NCI-H146 treated with DMSO at 0.1 percent for 48 hours (cell line): ENCODE measurements around the gene GON4L.
"Not testable (repeated sequence)": the region's sequence is repeated elsewhere in the genome, so short reads cannot be mapped to it uniquely, and the experiment has no call there.

Source experiments
- DNase-seq: peaks from one replicate; lab custom pipeline; 2025; ENCODE audit not compliant: unreplicated experiment; lab: John Stamatoyannopoulos, UW

The GON4L gene

DNA sequence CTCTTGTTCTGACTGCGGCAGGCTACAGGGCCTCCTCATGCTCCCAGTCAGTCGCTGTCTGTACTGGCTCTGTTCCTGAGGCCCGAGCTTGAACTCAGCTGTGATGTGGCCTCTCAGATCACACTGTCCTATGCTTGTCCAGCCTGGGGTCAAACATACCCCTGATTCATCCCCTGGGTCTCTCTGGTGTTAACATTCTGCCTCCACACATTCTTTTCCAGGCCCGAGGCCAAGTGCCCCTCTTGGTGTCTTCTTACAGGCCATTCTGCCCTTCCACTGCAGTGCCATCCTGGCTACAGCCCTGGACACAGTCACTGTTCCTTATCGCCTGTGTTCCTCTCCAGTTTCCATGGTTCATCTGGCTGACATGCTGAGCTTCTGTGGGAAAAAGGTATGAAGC lies 108.9 kb downstream of the GON4L start:
- DNase-seq, result not testable (repeated sequence)

DNA sequence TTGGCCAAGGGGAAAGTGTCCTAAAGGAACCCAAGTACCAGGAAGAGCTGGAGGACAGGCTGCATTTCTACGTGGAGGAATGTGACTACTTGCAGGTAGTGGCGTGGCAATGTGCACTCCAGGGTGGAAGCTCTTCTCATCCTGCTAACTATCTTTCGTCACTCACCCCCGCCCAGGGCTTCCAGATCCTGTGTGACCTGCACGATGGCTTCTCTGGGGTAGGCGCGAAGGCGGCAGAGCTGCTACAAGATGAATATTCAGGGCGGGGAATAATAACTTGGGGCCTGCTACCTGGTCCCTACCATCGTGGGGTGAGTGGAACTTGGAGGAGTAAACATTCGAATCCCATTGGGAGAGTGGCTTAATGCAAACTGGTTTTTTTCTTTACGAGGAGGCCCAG lies 109.4 kb downstream of the GON4L start:
- not testable (repeated sequence) for DNase-seq

DNA sequence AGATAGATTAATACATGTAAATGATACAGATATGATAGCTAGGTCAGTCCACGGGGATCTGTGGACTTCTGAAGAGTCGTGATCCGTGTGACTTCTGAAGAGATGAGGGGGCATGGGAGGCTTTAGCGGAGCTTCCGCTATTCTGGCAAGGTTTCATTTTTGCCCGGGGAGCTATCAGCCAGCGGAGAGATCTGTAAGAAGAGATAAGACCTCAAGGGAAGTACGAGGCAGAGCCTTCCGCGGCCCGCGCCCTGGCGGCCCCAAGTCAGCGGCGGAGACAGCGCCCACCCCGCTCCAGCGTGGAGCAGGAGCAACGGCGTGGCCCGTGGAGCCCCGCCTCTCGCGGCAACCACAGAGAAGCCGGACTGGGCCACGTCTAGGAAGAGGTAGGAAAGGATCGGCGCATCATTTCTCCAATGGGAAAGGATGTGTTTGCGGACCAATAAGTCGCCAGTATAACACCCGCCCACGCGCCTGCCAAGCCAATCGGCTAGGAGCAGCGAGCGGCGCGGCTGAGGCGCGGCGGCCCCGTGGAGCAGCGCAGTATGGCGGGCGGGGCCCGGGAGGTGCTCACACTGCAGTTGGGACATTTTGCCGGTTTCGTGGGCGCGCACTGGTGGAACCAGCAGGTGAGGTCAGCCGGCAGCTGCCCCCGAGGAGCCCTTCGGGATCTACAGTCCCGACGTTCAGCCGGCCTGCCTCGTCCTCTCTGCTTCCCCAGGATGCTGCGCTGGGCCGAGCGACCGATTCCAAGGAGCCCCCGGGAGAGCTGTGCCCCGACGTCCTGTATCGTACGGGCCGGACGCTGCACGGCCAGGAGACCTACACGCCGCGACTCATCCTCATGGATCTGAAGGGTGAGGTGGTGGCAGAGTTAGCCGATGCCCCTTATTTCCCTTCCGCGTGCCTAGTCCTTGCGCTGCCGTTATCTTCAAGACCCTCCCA lies 111.5 kb downstream of the GON4L start:
- peak; percentile 95 for DNase-seq

DNA sequence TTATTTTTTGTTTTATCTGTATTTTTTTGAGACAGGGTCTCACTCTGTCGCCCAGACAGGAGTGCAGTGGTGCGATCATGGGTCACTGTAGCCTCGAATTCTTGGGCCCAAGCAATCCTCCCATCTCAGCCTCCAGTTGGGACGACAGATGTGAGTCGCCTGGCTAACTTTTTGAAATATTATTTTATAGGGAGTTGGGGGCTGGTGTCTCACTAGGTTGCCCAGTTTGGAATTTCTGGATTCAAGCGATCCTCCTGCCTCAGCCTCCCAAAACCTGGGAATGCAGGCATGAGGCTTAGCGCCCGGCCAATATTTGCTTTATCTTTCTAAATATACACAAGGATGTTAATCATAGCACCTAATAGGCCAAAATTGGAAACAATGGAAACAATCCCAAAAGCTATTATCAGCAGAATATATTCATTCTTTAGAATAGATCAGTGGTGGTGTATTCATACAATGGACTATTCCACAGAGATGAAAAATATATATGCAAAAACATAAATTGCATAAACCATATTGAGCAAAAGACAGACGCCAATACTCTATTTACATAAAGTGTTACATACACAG lies 112.2 kb downstream of the GON4L start:
- DNase-seq, result no peak

DNA sequence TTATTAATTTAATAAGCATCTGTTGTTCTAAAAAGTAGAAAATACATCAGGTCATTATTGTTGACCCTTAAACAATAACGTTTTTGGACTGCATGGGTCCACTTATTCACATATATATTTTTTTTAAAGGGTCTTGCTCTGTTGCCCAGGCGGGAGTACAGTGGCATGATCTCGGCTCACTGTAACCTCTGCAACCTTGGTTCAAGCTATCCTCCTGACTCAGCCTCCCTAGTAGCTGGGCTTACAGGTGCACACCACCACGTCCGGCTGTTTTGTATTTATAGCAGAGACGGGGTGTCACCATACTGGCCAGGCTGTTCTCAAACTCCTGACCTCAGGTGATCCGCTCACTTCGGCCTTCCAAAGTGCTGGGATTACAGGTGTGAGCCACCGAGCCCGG lies 115.1 kb downstream of the GON4L start:
- no peak for DNase-seq

DNA sequence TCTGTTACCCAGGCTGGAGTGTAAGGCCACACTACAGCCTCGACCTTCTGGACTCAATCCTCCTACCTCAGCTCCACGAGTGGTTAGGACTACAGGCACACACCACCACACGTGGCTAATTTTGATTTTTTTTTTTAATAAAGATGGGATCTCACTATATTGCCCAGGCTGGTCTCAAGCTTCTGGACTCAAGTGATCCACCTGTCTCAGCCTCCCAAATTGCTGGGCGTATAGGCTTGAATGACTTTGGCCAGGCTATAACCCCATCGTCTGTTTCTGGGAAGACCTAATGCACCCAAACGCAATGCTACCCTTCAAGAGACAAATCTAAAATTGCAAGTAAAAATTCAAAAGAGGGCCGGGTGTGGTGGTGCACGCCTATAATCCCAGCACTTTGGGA lies 116.0 kb downstream of the GON4L start:
- no peak for DNase-seq

DNA sequence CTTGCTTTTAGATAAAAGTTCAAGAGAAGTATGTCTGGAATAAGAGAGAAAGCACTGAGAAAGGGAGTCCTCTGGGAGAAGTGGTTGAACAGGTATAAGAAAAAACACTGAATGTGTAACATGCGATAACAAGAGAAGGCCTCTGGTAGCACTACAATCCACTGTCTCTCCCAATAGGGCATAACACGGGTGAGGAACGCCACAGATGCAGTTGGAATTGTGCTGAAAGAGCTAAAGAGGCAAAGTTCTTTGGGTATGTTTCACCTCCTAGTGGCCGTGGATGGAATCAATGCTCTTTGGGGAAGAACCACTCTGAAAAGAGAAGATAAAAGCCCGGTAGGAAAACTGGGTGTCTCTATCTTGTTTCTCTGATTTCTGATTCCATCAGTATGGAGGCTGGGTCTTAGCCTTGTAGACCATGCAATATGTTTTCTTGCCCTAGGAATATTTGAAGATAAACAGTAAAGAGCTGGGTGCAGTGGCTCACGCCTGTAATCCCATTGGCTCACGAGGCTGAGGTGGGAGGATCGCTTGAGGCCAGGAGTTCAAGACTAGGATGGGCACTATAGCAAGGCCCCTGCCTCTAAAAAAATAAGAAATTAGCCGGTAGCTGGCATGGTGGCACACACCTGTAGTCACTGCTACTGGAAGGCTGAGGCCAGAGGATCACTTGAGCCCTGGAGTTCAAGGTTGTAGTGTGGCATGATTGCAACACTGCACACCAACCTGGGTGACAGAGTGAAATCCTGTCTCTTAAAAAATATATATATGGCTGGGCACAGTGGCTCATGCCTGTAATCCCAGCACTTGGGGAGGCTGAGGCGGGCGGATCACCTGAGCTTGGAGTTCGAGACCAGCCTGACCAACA lies 127.7 kb downstream of the GON4L start:
- peak; percentile 43 for DNase-seq

DNA sequence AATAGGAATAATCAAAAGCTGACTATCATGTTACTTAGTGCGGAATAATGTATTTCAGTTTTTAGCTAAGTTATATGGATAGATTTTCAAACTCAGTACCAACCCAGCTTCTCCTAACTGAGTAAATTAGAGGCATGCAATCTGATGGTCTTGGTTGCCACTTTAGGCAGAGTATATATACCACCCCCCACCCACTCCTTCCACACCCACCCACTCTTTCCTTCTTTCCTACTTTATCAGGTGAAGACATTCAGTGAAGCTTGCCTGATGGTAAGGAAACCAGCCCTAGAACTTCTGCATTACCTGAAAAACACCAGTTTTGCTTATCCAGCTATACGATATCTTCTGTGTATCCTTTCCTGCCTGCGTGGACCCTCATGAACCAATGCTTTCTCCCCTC lies 131.9 kb downstream of the GON4L start:
- no peak for DNase-seq

DNA sequence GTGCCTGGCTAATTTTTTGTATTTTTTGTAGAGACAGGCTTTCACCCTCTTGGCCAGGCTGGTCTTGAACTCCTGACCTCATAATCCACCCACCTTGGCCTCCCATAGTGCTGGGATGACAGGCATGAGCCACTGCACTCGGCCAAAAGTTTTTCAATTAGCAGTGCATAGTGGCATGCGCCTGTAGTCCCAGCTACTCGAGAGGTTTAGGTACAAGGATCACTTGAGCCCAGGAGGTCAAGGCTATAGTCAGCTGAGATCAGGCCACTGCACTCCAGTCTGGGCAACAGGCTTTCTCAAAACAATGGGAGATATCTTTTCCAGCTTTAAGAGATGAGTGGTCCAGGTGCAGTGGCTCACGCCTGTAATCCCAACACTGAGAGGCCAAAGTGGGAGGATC lies 137.3 kb downstream of the GON4L start:
- DNase-seq, result no peak

DNA sequence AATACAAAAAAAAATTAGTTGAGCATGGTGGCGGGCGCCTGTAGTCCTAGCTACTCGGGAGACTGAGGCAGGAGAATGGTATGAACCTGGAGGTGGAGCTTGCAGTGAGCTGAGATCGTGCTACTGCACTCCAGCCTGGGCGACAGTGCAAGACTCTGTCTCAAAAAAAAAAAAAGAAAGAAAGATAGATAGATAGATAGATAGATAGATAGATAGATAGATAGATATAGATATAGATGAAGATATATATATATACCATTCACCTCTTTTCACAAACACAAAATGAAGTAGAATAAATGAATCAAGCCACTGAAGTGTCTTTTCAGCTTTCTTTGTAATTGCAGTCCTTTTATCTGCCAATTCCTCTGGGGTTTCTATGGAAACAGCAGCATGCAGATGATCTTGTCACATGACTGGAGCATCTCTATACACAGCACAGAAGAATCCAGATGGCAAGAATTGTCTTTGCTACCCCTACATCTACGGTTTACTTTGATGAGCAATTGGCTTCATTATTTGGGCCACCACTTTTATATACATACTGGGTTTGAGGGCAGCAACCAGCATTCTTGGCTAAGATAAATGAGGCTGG lies 138.4 kb downstream of the GON4L start:
- not testable (repeated sequence) for DNase-seq

DNA sequence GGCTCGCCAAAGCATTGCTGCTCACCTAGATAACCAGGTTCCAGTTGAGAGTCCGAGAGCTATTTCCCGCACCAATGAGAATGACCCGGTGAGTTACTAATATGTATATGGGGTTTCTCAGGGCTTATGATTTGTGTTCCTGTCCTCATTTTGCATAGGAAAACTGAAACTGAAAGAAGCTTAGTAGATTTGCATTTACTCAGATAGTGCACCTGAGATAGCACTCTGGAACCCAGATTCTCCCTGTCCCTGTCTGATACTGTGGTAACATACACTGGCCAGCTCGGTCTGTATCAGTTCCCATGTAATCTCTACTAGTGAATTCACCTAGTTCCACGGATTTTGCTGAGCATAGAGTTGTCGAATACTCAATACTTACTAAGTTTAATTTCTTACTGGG lies 140.0 kb downstream of the GON4L start:
- no peak for DNase-seq

DNA sequence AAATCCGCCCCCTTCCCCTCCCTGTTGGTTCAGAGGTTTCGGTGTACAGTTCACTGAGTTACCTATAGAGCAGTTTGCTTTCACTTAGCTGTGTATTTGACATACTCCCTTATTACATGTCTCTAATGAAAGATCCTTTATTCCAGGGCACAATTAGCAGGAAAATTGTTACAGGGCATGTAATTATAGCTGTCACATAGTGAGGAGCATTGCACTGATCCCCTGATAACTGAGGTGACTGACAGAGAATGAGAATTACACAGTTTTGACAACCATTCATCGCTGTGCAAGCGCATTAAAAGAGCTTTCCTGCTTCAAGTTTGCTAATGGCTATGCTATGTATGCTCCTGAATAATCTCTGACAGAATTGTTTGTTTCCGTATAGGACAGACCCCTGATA lies 141.2 kb downstream of the GON4L start:
- DNase-seq, result no peak

DNA sequence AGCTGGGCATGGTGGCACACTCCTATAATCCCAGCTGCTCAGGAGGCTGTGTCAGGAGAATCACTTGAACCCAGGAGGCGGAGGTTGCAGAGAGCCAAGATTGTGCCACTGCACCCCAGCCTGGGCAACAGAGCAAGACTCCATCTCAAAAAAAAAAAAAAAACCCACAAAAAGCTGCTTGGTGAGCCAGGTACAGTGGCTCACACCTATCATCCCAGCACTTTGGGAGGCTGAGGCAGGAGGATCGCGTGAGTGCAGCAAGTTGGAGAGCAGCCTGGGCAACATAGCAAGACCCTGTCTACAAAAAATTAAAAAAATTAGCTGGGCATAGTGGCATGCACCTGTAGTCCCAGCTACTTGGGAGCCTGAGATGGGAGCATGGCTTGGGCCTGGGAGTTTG lies 142.0 kb downstream of the GON4L start:
- DNase-seq, result not testable (repeated sequence)

DNA sequence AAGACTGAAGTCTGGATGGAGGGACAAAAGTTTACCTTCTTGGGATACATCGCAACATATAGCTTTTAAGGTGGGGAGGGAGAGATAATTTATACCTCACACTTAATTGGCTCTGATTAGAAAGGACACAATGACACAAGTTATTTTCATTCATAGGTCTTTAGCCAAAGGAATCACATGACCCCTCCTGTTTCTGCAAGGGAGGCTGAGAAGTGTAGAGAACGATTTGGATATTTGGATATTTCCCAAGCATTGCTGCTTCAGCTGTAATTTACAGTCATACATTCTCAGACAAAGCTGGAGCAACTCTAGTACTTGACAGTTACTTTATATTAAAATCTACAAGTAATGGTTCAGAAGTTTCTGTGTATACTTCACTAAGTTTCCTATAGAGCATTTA lies 143.9 kb downstream of the GON4L start:
- DNase-seq, result no peak

DNA sequence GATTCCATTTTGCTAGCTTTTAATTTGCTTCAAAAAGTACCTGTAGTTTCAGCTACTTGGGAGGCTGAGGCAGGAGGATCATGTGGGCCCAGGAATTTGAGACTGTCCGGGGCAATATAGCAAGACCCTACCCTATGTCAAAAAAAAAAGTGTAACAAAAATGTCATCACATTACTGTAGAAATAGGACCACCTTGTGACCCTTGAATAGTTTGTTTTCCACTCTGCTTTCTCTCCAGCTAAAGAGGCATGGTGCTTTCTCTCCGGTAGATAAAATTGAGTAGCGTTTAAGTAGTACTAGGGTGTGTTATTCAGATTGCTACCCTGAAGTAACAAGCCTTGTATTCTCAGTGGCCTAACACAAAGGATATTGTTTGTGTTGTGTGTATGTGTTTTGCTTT lies 144.4 kb downstream of the GON4L start:
- not testable (repeated sequence) for DNase-seq

DNA sequence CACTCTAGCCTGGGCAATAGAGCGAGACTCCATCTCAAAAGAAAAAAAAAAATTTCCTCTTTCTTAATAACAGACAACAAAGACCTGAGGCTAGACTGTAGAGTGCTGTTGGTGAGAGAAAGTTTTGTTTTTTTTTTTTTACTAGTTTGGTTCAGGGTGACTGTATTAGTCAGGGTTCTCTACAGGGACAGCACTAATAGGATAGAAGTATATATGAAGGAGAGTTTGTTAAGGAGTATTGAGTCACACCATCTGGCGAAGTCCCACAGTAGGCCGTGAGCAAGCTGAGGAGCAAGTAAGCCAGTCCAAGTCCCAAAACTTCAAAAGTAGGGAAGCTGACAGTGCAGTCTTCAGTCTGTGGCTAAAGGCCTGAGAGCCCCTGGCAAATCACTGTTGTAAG lies 145.6 kb downstream of the GON4L start:
- DNase-seq, result not testable (repeated sequence)

DNA sequence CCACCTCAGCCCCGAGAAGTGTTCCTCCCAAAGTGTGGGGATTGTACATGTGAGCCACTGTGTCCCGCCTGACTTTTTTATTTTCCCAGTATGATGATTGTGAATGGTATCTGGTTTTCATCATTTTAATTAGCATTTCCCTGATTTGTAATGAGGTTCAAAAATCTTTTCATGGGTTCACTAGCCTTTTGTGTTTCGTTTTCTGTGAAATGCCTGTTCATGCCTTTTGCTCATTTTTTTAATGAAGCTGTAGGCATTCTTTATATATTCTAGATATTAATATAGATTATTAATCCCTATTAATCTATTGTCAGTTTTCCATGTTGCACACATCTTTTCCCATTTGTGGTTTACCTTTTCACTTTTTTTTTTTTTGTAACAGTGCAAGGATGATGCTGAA lies 147.6 kb downstream of the GON4L start:
- DNase-seq, result no peak

DNA sequence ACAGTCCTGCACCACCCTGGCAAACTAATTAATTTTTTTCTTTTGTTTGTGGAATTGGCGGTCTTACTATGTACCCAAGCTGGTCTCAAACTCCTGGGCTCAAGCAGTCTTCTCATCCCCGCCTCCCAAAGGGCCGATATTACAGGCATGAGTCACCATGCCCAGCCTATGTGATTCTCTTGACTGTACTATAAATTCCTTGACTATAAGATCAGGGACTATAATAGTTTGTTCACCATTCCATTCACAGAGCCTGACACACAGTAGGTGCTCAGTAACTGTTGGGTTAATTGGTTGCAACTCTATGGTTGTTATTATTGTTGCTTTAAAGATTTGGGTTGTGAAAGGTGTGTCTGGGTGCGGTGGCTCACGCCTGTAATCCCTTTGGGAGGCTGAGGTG lies 150.9 kb downstream of the GON4L start:
- no peak for DNase-seq

DNA sequence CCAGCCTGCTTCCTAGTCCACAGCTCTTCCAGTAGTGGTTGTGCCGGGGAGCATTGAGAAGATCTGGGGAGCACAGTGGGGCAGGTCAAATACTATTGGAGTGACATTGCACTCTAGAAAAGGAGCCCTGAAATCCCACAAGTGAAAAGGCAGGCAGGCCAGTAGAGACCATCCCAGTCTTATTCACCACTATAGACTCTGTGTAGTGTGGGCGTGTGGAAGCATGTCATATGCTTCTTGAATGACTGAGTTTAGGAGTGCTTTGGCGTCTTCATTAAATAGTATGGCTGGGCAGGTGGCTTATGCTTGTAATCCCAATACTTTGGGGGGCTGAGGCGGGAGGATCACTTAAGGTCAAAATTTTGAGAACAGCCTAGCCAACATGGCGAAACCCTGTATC lies 152.6 kb downstream of the GON4L start:
- DNase-seq, result not testable (repeated sequence)

DNA sequence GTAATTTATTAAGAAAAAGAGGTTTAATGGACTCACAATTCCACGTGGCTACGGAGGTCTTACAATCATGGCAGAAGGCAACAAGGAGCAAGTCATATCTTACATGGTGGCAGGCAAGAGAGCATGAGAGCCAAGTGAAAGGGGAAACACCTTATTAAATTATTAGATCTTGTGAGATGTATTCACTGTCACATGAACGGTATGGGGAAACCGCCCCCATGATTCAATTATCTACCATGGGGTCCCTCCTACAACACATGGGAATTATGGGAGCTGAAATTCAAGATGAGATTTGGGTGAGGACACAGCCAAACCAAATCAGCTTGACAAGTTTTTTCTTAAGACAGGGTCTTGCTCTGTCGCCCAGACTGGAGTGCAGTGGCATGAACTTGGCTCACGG lies 153.8 kb downstream of the GON4L start:
- no peak for DNase-seq

DNA sequence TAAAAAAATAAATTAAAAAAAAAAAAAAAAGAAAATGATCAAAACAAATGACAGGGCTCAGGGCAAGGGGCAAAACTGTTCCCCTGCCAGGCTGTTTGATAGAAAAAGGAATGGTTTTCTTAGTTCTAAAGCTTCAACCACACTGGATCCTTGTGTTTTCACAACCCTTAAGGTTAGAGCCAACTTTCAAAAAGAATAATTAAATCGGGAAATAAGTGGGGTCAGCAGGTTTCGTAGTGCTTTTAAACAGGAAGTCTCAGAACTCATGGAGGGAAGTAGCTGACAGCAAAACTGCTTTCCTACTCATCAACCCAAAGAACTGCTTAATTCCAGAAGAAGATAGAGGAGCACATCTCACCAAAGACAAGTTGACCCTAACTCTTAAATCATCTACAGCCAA lies 155.3 kb downstream of the GON4L start:
- DNase-seq, result not testable (repeated sequence)
